KMS-11 (cell line): ENCODE measurements around the gene PHYHIPL.

ENCODE experiments used
- H2AFZ ChIP-seq: fragments of 200-600 bp; sonication (generic); 2 replicates; pipeline ENCODE4 v1.6.1; 2016; ENCODE audit warnings: antibody characterized with exemption, mixed run types, low read depth
- H3K27ac ChIP-seq: fragments of 200-600 bp; sonication (generic); 2 replicates; pipeline ENCODE4 v1.6.1; 2016; ENCODE audit warnings: mild to moderate bottlenecking, mixed run types
- H3K27me3 ChIP-seq: fragments of 200-600 bp; sonication (generic); 2 replicates; pipeline ENCODE4 v1.6.1; 2017; ENCODE audit warnings: mild to moderate bottlenecking, low read depth, mixed run types, moderate library complexity; ENCODE audit not compliant: insufficient read depth
- H3K36me3 ChIP-seq: fragments of 200-600 bp; sonication (generic); 2 replicates; pipeline ENCODE4 v1.6.1; 2017; ENCODE audit warnings: mild to moderate bottlenecking, mixed run types; ENCODE audit not compliant: insufficient read depth
- H3K4me1 ChIP-seq: fragments of 200-600 bp; sonication (generic); 2 replicates; pipeline ENCODE4 v1.6.1; 2016; ENCODE audit warnings: mild to moderate bottlenecking, low read depth, mixed run types; ENCODE audit not compliant: poor library complexity, severe bottlenecking
- H3K4me2 ChIP-seq: fragments of 200-600 bp; sonication (generic); 2 replicates; pipeline ENCODE4 v1.7.0; 2016; ENCODE audit warnings: mild to moderate bottlenecking, mixed run types
- H3K4me3 ChIP-seq: fragments of 200-600 bp; sonication (generic); IDR thresholded peaks from 2 replicates; pipeline ENCODE4 v1.6.1; 2017; ENCODE audit warnings: low read depth, low read length, mixed read lengths; ENCODE audit not compliant: insufficient read depth
- H3K79me2 ChIP-seq: fragments of 200-600 bp; sonication (generic); 2 replicates; pipeline ENCODE4 v1.6.1; 2016; ENCODE audit warnings: low read depth, mixed run types; ENCODE audit not compliant: insufficient read depth
- H3K9ac ChIP-seq: fragments of 200-600 bp; sonication (generic); 2 replicates; pipeline ENCODE4 v1.6.1; 2016; ENCODE audit warnings: mild to moderate bottlenecking, mixed run types
- H4K20me1 ChIP-seq: fragments of 200-600 bp; sonication (generic); 2 replicates; pipeline ENCODE4 v1.6.1; 2016; ENCODE audit warnings: mild to moderate bottlenecking, mixed run types; ENCODE audit not compliant: insufficient read depth
- TF ChIP-seq, protein P1 (sequence below): fragments of 200-600 bp; sonication (generic); conservative IDR thresholded peaks from 2 replicates; pipeline ENCODE4 v1.6.1; 2017; ENCODE audit warnings: low read depth, mild to moderate bottlenecking, antibody characterized with exemption, low read length, moderate library complexity, mixed read lengths

Gene PHYHIPL

DNA sequence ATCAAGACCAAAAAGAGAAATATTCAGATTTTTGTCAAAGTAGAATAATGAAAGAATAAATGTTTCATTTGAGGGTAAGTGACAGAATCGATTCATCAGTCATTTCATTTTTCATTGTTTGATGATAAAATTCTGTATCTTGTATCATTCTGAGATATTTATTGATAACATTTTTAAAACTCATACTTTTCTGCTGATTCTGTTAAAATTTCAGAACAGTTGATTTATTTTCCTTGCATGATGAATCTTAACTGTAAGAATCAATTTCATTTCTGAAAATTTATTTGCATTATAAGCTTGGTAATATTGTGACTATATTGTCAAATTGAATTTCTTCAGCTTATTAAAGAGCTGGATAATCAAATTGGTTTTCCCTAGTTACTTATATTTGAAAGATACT, 13.9 kb downstream of the PHYHIPL start:
- Histone ChIP-seq H4K20me1 (no peaks in the 10 kb centered on the region), H3K4me2 (no peak overlapping the region), H3K9ac (no peak overlapping the region), H3K27me3 (no peaks in the 10 kb centered on the region), H3K4me1 (no peaks in the 10 kb centered on the region), H3K79me2 (no peaks in the 10 kb centered on the region), H3K27ac (no peak overlapping the region), H2AFZ (no peak overlapping the region), H3K4me3 (no peak overlapping the region), H3K36me3 (no peaks in the 10 kb centered on the region)
- TF ChIP-seq, protein P1, sequence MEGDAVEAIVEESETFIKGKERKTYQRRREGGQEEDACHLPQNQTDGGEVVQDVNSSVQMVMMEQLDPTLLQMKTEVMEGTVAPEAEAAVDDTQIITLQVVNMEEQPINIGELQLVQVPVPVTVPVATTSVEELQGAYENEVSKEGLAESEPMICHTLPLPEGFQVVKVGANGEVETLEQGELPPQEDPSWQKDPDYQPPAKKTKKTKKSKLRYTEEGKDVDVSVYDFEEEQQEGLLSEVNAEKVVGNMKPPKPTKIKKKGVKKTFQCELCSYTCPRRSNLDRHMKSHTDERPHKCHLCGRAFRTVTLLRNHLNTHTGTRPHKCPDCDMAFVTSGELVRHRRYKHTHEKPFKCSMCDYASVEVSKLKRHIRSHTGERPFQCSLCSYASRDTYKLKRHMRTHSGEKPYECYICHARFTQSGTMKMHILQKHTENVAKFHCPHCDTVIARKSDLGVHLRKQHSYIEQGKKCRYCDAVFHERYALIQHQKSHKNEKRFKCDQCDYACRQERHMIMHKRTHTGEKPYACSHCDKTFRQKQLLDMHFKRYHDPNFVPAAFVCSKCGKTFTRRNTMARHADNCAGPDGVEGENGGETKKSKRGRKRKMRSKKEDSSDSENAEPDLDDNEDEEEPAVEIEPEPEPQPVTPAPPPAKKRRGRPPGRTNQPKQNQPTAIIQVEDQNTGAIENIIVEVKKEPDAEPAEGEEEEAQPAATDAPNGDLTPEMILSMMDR: no peak

DNA sequence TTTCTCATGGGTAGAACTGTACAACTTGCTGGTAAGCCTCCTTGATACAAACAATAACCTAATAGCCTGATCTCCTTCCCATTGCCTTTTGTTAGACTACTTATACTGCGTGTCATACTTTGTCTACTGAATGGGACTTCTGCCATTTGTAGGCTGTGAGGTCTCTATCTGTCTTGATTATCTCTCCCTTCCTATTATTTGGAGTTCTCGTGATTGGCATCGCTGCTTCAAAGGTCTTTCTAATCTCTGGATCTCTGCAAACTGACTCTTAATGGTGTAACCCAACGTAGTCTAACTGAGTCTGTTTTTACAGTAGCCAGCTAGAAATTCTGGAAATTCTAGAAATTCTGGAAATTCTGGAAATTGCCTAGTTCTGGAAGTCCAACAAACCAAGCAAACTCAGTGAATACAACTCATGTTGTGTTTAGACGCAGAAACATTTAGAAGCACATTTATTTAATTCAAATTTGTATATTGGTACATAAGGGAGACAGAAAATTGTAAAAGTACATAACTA, 29.8 kb downstream of the PHYHIPL start:
- no peaks in the 10 kb centered on the region for H3K36me3 ChIP-seq
- TF ChIP-seq, protein P1: no peak
- H4K20me1 ChIP-seq: no peaks in the 10 kb centered on the region
- no peak overlapping the region for H3K27ac ChIP-seq
- no peak overlapping the region for H3K4me3 ChIP-seq
- H3K4me1 ChIP-seq: no peaks in the 10 kb centered on the region
- H3K4me2 ChIP-seq: no peak overlapping the region
- H2AFZ ChIP-seq: no peak overlapping the region
- H3K9ac ChIP-seq: no peak overlapping the region
- H3K79me2 ChIP-seq: no peaks in the 10 kb centered on the region
- no peaks in the 10 kb centered on the region for H3K27me3 ChIP-seq

DNA sequence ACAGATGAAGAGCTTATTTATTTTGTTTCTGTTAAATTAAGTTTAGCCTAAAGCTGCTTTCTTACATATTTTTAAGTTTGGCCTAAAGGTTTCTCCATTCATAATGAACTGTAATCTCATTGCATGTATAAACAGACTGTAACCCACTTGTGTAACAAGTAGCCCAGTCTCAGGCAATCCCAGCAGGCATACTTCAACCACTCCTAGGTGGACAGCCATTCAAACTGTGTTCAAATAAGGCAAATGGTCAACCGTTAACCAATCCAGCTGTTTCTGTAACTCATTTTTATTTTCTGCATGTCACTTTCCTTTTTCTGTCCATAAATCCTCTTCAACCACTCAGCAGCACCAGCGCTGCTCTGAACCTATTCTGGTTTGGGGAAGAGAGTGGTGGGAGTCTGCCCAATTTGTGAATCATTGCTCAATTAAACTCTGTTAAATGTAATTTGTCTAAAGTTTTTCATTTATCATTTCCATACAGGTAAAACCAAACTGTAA, 35.9 kb downstream of the PHYHIPL start:
- no peak overlapping the region for H3K4me3 ChIP-seq
- H4K20me1 ChIP-seq: no peaks in the 10 kb centered on the region
- H3K4me2 ChIP-seq: no peak overlapping the region
- no peak overlapping the region for H3K9ac ChIP-seq
- no peak overlapping the region for H3K27ac ChIP-seq
- TF ChIP-seq, protein P1: no peak
- H3K27me3 ChIP-seq: no peaks in the 10 kb centered on the region
- H3K79me2 ChIP-seq: no peaks in the 10 kb centered on the region
- no peaks in the 10 kb centered on the region for H3K36me3 ChIP-seq
- H2AFZ ChIP-seq: no peak overlapping the region
- H3K4me1 ChIP-seq: no peaks in the 10 kb centered on the region

DNA sequence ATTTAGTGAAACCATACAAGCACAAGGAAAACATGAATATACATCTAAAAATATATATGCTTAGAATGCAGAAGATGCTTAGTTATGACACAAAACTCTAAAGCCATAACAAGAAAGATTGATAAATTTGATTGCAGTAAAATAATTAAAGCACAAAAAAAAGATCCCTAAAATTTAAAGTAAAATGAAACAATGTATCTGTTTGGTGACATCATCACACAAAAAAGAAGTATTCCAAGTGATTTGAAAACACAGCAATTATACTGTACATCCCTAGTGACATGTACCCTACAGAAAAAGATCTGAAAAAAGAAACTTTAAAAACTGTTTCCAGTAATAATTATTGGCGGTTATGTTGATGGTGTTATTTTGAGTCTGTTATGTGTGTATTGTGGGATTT, 37.7 kb downstream of the PHYHIPL start:
- TF ChIP-seq, protein P1: no peak
- no peaks in the 10 kb centered on the region for H4K20me1 ChIP-seq
- H3K27ac ChIP-seq: no peak overlapping the region
- H3K4me3 ChIP-seq: no peak overlapping the region
- no peaks in the 10 kb centered on the region for H3K4me1 ChIP-seq
- H3K79me2 ChIP-seq: no peaks in the 10 kb centered on the region
- H3K27me3 ChIP-seq: no peaks in the 10 kb centered on the region
- H3K36me3 ChIP-seq: no peaks in the 10 kb centered on the region
- H2AFZ ChIP-seq: no peak overlapping the region
- H3K9ac ChIP-seq: no peak overlapping the region
- H3K4me2 ChIP-seq: no peak overlapping the region
